ENCODE data around the gene CCNY. TPM values are rescaled to one million over a fixed set of nuclear protein-coding genes. Genes with fewer than 3 reads are reported as not detected.

Gene CCNY
- total RNA-seq, 4 donors from 2014 or later = 21.7 to 27.7 (median 24.8) TPM

- Histone ChIP-seq H3K27me3 (no peaks in the 10 kb centered on the region), H3K4me1 (peaks cover 0 to 47% (median 0%) of the 10 kb centered on the region in 4 donors), H3K27ac (no peak overlapping the region), H3K4me3 (no peak overlapping the region), H3K36me3 (no peaks in the 10 kb centered on the region), H3K9me3 (no peaks in the 10 kb centered on the region)
- TF ChIP-seq POLR2A (IDR thresholded peaks at IDR 0.05) = no peak
- TF ChIP-seq, protein P1, sequence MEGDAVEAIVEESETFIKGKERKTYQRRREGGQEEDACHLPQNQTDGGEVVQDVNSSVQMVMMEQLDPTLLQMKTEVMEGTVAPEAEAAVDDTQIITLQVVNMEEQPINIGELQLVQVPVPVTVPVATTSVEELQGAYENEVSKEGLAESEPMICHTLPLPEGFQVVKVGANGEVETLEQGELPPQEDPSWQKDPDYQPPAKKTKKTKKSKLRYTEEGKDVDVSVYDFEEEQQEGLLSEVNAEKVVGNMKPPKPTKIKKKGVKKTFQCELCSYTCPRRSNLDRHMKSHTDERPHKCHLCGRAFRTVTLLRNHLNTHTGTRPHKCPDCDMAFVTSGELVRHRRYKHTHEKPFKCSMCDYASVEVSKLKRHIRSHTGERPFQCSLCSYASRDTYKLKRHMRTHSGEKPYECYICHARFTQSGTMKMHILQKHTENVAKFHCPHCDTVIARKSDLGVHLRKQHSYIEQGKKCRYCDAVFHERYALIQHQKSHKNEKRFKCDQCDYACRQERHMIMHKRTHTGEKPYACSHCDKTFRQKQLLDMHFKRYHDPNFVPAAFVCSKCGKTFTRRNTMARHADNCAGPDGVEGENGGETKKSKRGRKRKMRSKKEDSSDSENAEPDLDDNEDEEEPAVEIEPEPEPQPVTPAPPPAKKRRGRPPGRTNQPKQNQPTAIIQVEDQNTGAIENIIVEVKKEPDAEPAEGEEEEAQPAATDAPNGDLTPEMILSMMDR (IDR thresholded peaks at IDR 0.05) = no peak
- no peak for DNase-seq
Observed at GRCh38 chr10:35367107-35367859, 31.0 kb downstream of the CCNY start.

DNA sequence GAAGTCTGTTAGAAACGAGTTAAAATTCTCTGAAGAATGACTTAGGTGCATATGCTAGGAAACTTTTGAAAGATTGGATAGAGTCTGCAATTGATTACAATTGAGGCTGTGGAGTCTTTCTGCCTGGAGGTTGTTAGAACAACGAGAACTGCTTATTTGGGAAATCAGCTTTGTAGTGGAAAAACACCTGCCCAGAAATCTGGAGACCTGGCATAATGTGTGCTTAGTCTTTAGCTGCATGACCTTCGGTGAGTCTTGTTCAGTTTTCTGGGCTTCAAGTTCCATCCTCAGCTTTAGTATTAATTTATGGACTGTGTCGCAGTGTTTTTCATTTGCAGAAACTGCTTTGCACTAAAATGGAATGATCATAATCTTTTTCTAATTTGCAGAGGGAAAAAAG, 31.7 kb downstream of the CCNY start:
- Histone ChIP-seq H3K4me3 (no peak overlapping the region), H3K27ac (no peak overlapping the region), H3K27me3 (no peaks in the 10 kb centered on the region), H3K9me3 (no peaks in the 10 kb centered on the region), H3K4me1 (peaks cover 0 to 52% (median 0%) of the 10 kb centered on the region in 4 donors), H3K36me3 (no peaks in the 10 kb centered on the region)
- DNase-seq = no peak
- TF ChIP-seq POLR2A (IDR thresholded peaks at IDR 0.05) = no peak
- TF ChIP-seq, protein P1 (IDR thresholded peaks at IDR 0.05) = no peak

DNA sequence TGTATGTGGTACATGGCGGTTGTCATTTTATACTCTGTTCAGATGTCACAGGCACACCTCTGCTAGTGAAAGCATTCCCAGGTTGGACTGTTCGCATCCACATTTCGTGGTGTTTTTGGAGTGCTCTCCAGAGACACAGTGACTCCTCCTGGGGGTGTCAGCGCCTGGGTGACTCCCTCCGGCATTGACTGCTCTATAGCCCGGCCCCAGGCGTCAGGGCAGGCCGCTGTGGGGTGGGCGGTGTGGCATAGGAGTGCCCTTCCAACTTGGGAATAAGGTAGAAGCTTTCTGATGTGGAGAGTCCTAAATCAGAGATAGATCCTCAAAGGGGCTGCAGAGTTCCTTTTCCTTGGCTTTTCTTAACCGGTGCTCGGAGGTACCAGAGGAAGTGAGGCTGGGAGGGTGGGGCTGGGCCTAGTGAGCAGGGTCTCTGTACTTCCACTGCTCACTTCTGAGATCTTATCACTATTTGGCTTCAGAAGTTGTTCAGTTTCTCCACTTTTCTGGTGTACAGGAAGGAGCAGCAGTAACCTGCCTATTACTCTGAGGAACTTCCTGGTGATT, 32.3 kb downstream of the CCNY start:
- no peaks in the 10 kb centered on the region for H3K27me3 ChIP-seq
- H3K4me3 ChIP-seq = no peak overlapping the region
- DNase-seq = no peak
- H3K4me1 ChIP-seq = peaks cover 0 to 52% (median 0%) of the 10 kb centered on the region in 4 donors
- no peaks in the 10 kb centered on the region for H3K9me3 ChIP-seq
- peak overlapping the region in 2 of 4 donors; percentile 9 to 10 for H3K27ac ChIP-seq
- TF ChIP-seq, protein P1 (IDR thresholded peaks at IDR 0.05) = no peak
- no peak for TF ChIP-seq POLR2A (IDR thresholded peaks at IDR 0.05)
- H3K36me3 ChIP-seq = no peaks in the 10 kb centered on the region

DNA sequence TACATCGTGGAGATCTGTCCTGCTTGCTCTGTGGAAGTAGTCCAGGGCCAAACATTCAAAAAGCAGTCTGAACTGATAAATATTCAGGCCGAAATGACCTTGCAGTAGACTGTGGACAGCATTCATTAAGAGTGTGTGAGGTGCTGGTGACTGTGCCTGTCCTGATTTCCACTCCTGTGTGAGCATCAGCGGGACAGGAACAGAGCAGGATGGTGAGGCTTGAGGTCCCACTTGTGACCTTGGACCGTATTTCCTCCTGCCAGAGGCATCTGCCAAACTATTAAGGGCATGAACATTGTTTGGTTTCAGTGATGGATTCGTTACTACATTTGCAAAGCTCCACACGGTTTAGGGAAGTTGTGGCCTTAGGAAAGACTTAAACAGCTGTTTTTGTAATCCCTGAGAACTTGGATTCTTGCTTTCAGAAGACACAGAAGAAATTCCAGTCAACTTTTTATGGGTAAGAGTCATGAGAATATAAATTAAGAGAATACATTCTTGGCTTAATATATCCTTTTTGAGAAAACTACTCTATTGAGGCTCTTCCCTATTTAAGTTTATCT, 32.8 kb downstream of the CCNY start:
- peak overlapping the region in 2 of 4 donors; percentile 9 to 10 for H3K27ac ChIP-seq
- DNase-seq = no peak
- no peaks in the 10 kb centered on the region for H3K36me3 ChIP-seq
- H3K4me3 ChIP-seq = no peak overlapping the region
- peaks cover 0 to 49% (median 0%) of the 10 kb centered on the region in 4 donors for H3K4me1 ChIP-seq
- TF ChIP-seq, protein P1 (IDR thresholded peaks at IDR 0.05) = no peak
- TF ChIP-seq POLR2A (IDR thresholded peaks at IDR 0.05) = no peak
- no peaks in the 10 kb centered on the region for H3K9me3 ChIP-seq
- H3K27me3 ChIP-seq = no peaks in the 10 kb centered on the region

DNA sequence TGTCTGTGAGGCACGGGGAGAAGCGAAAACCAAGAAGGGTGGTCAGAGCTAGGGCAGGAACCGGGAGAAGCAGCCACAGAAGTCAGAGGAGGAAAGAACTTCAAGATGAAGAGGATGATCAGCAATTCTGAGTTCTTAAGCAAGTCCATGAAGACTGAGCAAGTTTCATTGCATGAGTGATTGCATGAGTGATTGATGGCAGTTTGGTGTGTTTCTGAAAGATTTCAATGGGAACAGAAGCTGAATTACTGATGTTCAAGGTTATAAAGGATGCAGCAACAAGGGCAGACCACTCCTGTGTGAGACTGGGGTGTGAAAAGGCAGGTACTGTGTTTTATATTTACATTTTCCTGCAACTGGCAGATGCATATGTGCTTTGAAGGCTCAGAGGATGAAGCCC, 35.4 kb downstream of the CCNY start:
- no peak for DNase-seq
- no peaks in the 10 kb centered on the region for H3K36me3 ChIP-seq
- H3K27me3 ChIP-seq = no peaks in the 10 kb centered on the region
- H3K27ac ChIP-seq = peak overlapping the region in 1 of 4 donors; percentile 45
- H3K4me3 ChIP-seq = no peak overlapping the region
- TF ChIP-seq, protein P1 (IDR thresholded peaks at IDR 0.05) = no peak
- TF ChIP-seq POLR2A (IDR thresholded peaks at IDR 0.05) = no peak
- no peaks in the 10 kb centered on the region for H3K9me3 ChIP-seq
- peaks cover 0 to 28% (median 0%) of the 10 kb centered on the region in 4 donors for H3K4me1 ChIP-seq

All from Peyer's patch (tissue), 4 donors.